Common myeloid progenitor, CD34-positive (primary cell): Measurements from ENCODE around the gene GFAP.
A peak's percentile ranks its signal among the peaks of the same experiment; 100 is the strongest.

Experiments used
- CTCF ChIA-PET: fragments of 350-600 bp; sonication (Branson Sonifier 250); formaldehyde crosslinking; loops from one replicate; lab custom pipeline; 2021; ENCODE audit warnings: antibody characterized with exemption; lab: Charles Lee
- POLR2A ChIA-PET: fragments of 350-600 bp; sonication (Branson Sonifier 250); formaldehyde crosslinking; loops from one replicate; lab custom pipeline; 2021; ENCODE audit warnings: antibody characterized with exemption; lab: Charles Lee
- DNase-seq, 3 donors: peaks; one replicate each; pipeline versions ENCODE4 v3.0.0 to v3.0.0-alpha.2; 2013
- H3K27ac ChIP-seq, 2 experiments: 1 replicate in 1 of 2; 2 replicates in 1 of 2; pipeline ENCODE4 v1.7.0; 2013; ENCODE audit warnings: inconsistent platforms in 2 of 2, low read length in 2 of 2, mild to moderate bottlenecking in 2 of 2, low read depth in 1 of 2, moderate library complexity in 1 of 2; ENCODE audit not compliant: severe bottlenecking in 2 of 2, insufficient read depth in 1 of 2, poor library complexity in 1 of 2
- H3K27me3 ChIP-seq, 5 experiments: replicated peaks in 2 of 5; 1 replicate in 3 of 5; 2 replicates in 2 of 5; pipeline versions ENCODE4 v1.6.1 to v1.7.0; 2013; ENCODE audit warnings: low read length in 4 of 5, mild to moderate bottlenecking in 2 of 5, moderate library complexity in 2 of 5, inconsistent platforms in 1 of 5; ENCODE audit not compliant: insufficient read depth in 5 of 5, control insufficient read depth in 4 of 5
- H3K36me3 ChIP-seq, 4 experiments: 1 replicate in 2 of 4; 2 replicates in 2 of 4; pipeline versions ENCODE4 v1.6.1 to v1.7.0; 2013; ENCODE audit warnings: low read length in 3 of 4, control low read depth in 1 of 4, mild to moderate bottlenecking in 1 of 4; ENCODE audit not compliant: control insufficient read depth in 4 of 4, insufficient read depth in 4 of 4
- H3K4me1 ChIP-seq, 4 experiments: 1 replicate in 3 of 4; 2 replicates in 1 of 4; pipeline versions ENCODE4 v1.6.1 to v1.7.1; 2013; ENCODE audit warnings: low read length in 3 of 4, mild to moderate bottlenecking in 3 of 4, control low read depth in 1 of 4, inconsistent platforms in 1 of 4, moderate library complexity in 1 of 4; ENCODE audit not compliant: control insufficient read depth in 4 of 4, insufficient read depth in 4 of 4; ENCODE audit errors: control extremely low read depth in 1 of 4
- H3K4me3 ChIP-seq, 7 experiments: 1 replicate in 4 of 7; 2 replicates in 3 of 7; pipeline versions ENCODE4 v1.5.1 to v1.7.0; 2013; ENCODE audit warnings: mild to moderate bottlenecking in 7 of 7, low read length in 6 of 7, moderate library complexity in 6 of 7, inconsistent platforms in 2 of 7, low read depth in 2 of 7, control low read depth in 1 of 7; ENCODE audit not compliant: insufficient read depth in 4 of 7, control insufficient read depth in 1 of 7; ENCODE audit errors: extremely low read depth in 1 of 7
- H3K9me3 ChIP-seq, 5 experiments: 1 replicate in 4 of 5; 2 replicates in 1 of 5; pipeline versions ENCODE4 v1.6.1 to v1.7.1; 2013; ENCODE audit warnings: low read length in 4 of 5, mild to moderate bottlenecking in 2 of 5, inconsistent platforms in 1 of 5, low read depth in 1 of 5, moderate library complexity in 1 of 5; ENCODE audit not compliant: control insufficient read depth in 4 of 5, insufficient read depth in 2 of 5; ENCODE audit errors: control extremely low read depth in 1 of 5
- WGBS: methylation state at CpG from one replicate; pipeline ENCODE4 v1.1.5; 2013; ENCODE audit not compliant: insufficient coverage; 5-methylcytosine and 5-hydroxymethylcytosine counted together

Gene GFAP

DNA sequence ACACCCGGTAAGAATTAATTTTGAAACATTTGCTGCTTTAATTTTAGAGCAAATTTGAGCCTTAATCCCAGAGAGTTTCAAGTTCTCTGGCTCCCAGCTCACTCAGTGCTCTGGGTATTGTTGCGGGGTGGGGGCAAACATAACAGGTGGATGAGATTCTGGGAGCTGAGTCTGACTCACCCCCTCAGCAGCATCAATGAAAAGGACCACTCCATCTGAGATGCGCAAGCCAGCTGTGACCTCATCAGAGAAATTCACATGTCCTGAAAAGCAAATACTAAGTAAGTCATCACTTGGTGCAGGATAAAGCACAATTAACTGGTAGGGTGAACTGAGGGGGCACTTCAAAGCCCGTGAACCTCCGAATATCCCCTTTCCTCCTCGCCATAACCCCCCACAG is 35.9 kb downstream of the GFAP start:
- Histone ChIP-seq H3K4me1 (no peaks in the 10 kb centered on the region), H3K27me3 (no peaks in the 10 kb centered on the region), H3K27ac (no peak overlapping the region), H3K4me3 (no peak overlapping the region), H3K36me3 (peaks cover 29 to 89% (median 53%) of the 10 kb centered on the region in 4 experiments), H3K9me3 (no peaks in the 10 kb centered on the region)
- POLR2A ChIA-PET, result no interaction called here
- DNase-seq, result no peak
- 100% methylated on average over 6 of the region's 6 CpGs for WGBS
- CTCF ChIA-PET, result interaction anchor here (0.9 to 4.0 kb wide), 11 partner anchors 8 to 145 kb away, joined by 3 to 36 read pairs (median 4); partner anchors contain the start of gene EFTUD2

GRCh38 chr17:44878627-44879221 is 36.6 kb downstream of the GFAP start:
- Histone ChIP-seq H3K36me3 (peaks cover 31 to 88% (median 55%) of the 10 kb centered on the region in 4 experiments), H3K9me3 (no peaks in the 10 kb centered on the region), H3K27me3 (no peaks in the 10 kb centered on the region), H3K4me1 (no peaks in the 10 kb centered on the region), H3K27ac (no peak overlapping the region), H3K4me3 (no peak overlapping the region)
- DNase-seq, result peak; percentile 30 to 60 (median 51)
- 70% methylated on average over 4 of the region's 6 CpGs for WGBS
- ChIA-PET CTCF (interaction anchor here (0.9 to 4.0 kb wide), 15 partner anchors 8 to 144 kb away, joined by 3 to 36 read pairs (median 4); partner anchors contain the start of gene EFTUD2), POLR2A (no interaction called here)

- ChIA-PET POLR2A (no interaction called here), CTCF (interaction anchor here (1.1 to 4.0 kb wide), 4 partner anchors 10 to 145 kb away, joined by 3 to 36 read pairs (median 6); no protein-coding TSS in a partner anchor)
- H3K9me3 ChIP-seq, result no peaks in the 10 kb centered on the region
- peaks cover 22 to 80% (median 54%) of the 10 kb centered on the region in 4 experiments for H3K36me3 ChIP-seq
- H3K27me3 ChIP-seq, result no peaks in the 10 kb centered on the region
- DNase-seq, result no peak
- 89% methylated on average over 4 of the region's 5 CpGs for WGBS
- no peaks in the 10 kb centered on the region for H3K4me1 ChIP-seq
- no peak overlapping the region for H3K4me3 ChIP-seq
- H3K27ac ChIP-seq, result no peak overlapping the region
Observed at GRCh38 chr17:44877121-44877520, 38.2 kb downstream of the GFAP start.

DNA sequence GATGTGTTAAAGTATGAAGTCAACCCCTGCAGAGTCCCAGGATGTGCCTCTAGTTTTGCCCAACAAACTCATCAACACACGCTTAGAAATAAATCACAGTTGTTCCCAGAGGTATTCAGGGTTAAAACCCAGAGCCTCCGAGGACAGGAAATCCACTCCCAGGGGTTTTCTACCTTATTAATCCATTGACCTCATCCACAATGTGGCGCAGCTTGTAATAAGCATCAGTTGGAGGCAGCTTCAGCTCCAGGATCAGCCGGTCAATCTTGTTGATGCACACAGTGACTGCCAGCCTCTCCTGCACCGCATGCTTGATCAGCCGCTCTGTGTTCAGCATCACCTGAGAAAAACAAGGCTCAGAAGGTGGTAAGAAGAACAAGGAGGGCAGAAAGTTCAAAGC is 39.5 kb downstream of the GFAP start:
- no peak for DNase-seq
- ChIA-PET CTCF (no interaction called here), POLR2A (no interaction called here)
- no peaks in the 10 kb centered on the region for H3K27me3 ChIP-seq
- H3K36me3 ChIP-seq, result peaks cover 22 to 75% (median 52%) of the 10 kb centered on the region in 4 experiments
- H3K4me3 ChIP-seq, result no peak overlapping the region
- H3K27ac ChIP-seq, result no peak overlapping the region
- no peaks in the 10 kb centered on the region for H3K4me1 ChIP-seq
- 100% methylated on average over 3 of the region's 6 CpGs for WGBS
- no peaks in the 10 kb centered on the region for H3K9me3 ChIP-seq

DNA sequence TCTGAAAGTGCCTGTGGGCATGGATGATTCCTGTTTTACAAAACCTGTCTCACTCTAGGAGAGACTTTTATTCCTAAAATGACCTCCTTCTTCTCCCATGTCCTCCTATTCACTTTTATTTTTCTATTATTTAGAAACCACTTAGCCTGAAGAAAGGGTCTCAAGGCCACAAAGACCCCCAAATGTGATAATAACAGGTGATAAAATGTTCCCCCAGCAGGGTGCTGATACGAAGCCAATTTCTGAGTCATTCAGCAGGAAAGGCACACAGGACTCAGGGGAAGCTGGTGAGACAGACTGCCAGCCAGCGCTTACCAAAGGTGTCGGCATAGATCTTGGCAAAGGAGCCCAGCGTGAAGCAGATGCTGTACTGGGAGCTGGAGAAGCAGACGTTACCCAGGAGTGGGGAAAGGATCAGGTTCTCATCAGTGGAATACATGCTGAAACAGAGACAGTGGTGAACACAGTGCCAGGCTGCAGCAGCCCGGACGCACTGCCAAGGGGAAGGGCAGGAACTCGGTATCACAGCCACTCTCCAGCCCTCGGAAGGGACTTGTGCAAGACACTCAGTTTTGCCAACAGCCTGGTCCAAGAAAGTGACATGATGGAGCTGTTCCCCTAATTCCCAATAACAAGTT is 43.0 kb downstream of the GFAP start:
- Histone ChIP-seq H3K9me3 (no peaks in the 10 kb centered on the region), H3K4me1 (no peaks in the 10 kb centered on the region), H3K27me3 (no peaks in the 10 kb centered on the region), H3K36me3 (peaks cover 24 to 81% (median 55%) of the 10 kb centered on the region in 4 experiments), H3K4me3 (no peak overlapping the region), H3K27ac (no peak overlapping the region)
- no peak for DNase-seq
- POLR2A ChIA-PET, result no interaction called here
- CTCF ChIA-PET, result interaction anchor here (1.3 to 1.4 kb wide), 2 partner anchors 13 to 93 kb away, joined by 4 to 6 read pairs; no protein-coding TSS in a partner anchor
- WGBS, result 95% methylated on average over 8 of the region's 9 CpGs

DNA sequence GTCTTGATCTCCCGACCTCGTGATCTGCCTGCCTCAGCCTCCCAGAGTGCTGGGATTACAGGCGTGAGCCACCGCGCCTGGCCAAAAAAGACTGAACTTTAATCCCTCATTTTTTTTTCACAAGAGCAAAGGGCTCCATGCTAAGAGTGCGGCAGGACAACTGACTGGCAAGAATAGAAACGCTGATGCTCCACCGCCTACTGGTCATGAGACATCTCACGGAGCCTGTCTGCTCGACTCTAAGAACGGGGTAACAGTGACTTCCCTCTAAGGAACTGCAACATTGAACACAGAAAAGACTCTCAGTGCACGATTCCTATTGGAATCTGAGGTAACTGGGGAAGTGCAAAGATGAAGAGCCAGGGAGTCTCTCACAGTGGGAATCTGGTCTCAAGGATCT is 43.7 kb downstream of the GFAP start:
- Histone ChIP-seq H3K27ac (no peak overlapping the region), H3K9me3 (no peaks in the 10 kb centered on the region), H3K27me3 (no peaks in the 10 kb centered on the region), H3K4me1 (no peaks in the 10 kb centered on the region), H3K4me3 (no peak overlapping the region), H3K36me3 (peaks cover 24 to 81% (median 54%) of the 10 kb centered on the region in 4 experiments)
- 97% methylated on average over 11 of the region's 12 CpGs for WGBS
- ChIA-PET POLR2A (no interaction called here), CTCF (interaction anchor here (0.7 kb wide), 1 partner anchor 138 kb away, joined by 3 read pairs; no protein-coding TSS in a partner anchor)
- no peak for DNase-seq

GRCh38 chr17:44867841-44868240 is 47.5 kb downstream of the GFAP start:
- POLR2A ChIA-PET, result no interaction called here
- H3K27me3 ChIP-seq, result no peaks in the 10 kb centered on the region
- no peaks in the 10 kb centered on the region for H3K4me1 ChIP-seq
- H3K4me3 ChIP-seq, result no peak overlapping the region
- no peak for DNase-seq
- H3K36me3 ChIP-seq, result peaks cover 23 to 83% (median 58%) of the 10 kb centered on the region in 4 experiments
- CTCF ChIA-PET, result interaction anchor here (0.7 to 10.6 kb wide), 8 partner anchors 10 to 346 kb away, joined by 3 to 192 read pairs (median 4); no protein-coding TSS in a partner anchor
- 100% methylated on average over 2 of the region's 3 CpGs for WGBS
- H3K9me3 ChIP-seq, result no peaks in the 10 kb centered on the region
- H3K27ac ChIP-seq, result no peak overlapping the region
